OCI-LY1 (cell line): ENCODE measurements around the gene JUND.

Source experiments
- H2AFZ ChIP-seq: fragments of 200-600 bp; sonication (generic), shearing (Covaris generic); 2 replicates; pipeline ENCODE4 v1.6.0; 2014; ENCODE audit warnings: antibody characterized with exemption, mild to moderate bottlenecking, low read length
- H3F3A ChIP-seq: fragments of 200-600 bp; sonication (generic), shearing (Covaris generic); 2 replicates; pipeline ENCODE4 v1.6.0; 2014; ENCODE audit warnings: mild to moderate bottlenecking, antibody characterized with exemption, low read length, moderate library complexity; ENCODE audit not compliant: insufficient read depth
- H3K27ac ChIP-seq: fragments of 200-600 bp; sonication (generic); 2 replicates; pipeline ENCODE4 v1.5.1; 2014; ENCODE audit warnings: low read length, mixed run types, mild to moderate bottlenecking, low read depth; ENCODE audit not compliant: poor library complexity, severe bottlenecking
- H3K27me3 ChIP-seq: fragments of 200-600 bp; sonication (generic); 2 replicates; pipeline ENCODE4 v1.6.0; 2014; ENCODE audit warnings: antibody characterized with exemption, mild to moderate bottlenecking, low read length, moderate library complexity; ENCODE audit not compliant: insufficient read depth
- H3K36me3 ChIP-seq: fragments of 200-600 bp; sonication (generic); 2 replicates; pipeline ENCODE4 v1.6.1; 2014; ENCODE audit warnings: mild to moderate bottlenecking, antibody characterized with exemption, low read length, moderate library complexity, mixed read lengths; ENCODE audit not compliant: insufficient read depth
- H3K4me1 ChIP-seq: fragments of 200-600 bp; sonication (generic); 2 replicates; pipeline ENCODE4 v1.5.1; 2014; ENCODE audit warnings: mild to moderate bottlenecking, low read length, moderate library complexity; ENCODE audit not compliant: insufficient read depth, severe bottlenecking
- H3K4me2 ChIP-seq: fragments of 200-600 bp; sonication (generic), shearing (Covaris generic); 2 replicates; pipeline ENCODE4 v1.6.1; 2014; ENCODE audit warnings: low read length
- H3K4me3 ChIP-seq: fragments of 200-600 bp; sonication (generic); 2 replicates; pipeline ENCODE4 v1.5.1; 2014; ENCODE audit warnings: low read length, low read depth, mild to moderate bottlenecking, mixed read lengths; ENCODE audit not compliant: poor library complexity, severe bottlenecking
- H3K79me2 ChIP-seq: fragments of 200-600 bp; shearing (Covaris generic); 2 replicates; pipeline ENCODE4 v1.6.1; 2016; ENCODE audit warnings: mixed run types, low read length, mixed read lengths; ENCODE audit not compliant: insufficient read depth
- H3K9ac ChIP-seq: fragments of 200-600 bp; sonication (generic), shearing (Covaris generic); 2 replicates; pipeline ENCODE4 v1.6.1; 2014; ENCODE audit warnings: mild to moderate bottlenecking, low read length, mixed read lengths
- H3K9me2 ChIP-seq: fragments of 200-600 bp; sonication (generic), shearing (Covaris generic); 2 replicates; pipeline ENCODE4 v1.6.1; 2014; ENCODE audit warnings: low read depth, mild to moderate bottlenecking, low read length, mixed read lengths
- H3K9me3 ChIP-seq: fragments of 200-600 bp; shearing (Covaris generic); 2 replicates; pipeline ENCODE4 v1.6.1; 2014; ENCODE audit warnings: low read length, mixed read lengths
- H4K20me1 ChIP-seq: fragments of 200-600 bp; sonication (generic), shearing (Covaris generic); 2 replicates; pipeline ENCODE4 v1.6.0; 2016; ENCODE audit warnings: mild to moderate bottlenecking, low read length; ENCODE audit not compliant: insufficient read depth
- CTCF ChIP-seq: fragments of 200-600 bp; sonication (generic), shearing (Covaris generic); IDR thresholded peaks from 2 replicates; pipeline ENCODE4 v1.5.1; 2017; ENCODE audit warnings: mild to moderate bottlenecking, antibody characterized with exemption, low read length, moderate library complexity, mixed read lengths
- EZH2 ChIP-seq: fragments of 200-600 bp; sonication (generic), shearing (Covaris generic); IDR thresholded peaks from 2 replicates; pipeline ENCODE4 v1.8.0; 2017; ENCODE audit warnings: borderline replicate concordance, mixed run types, mild to moderate bottlenecking, antibody characterized with exemption, low read length, moderate library complexity, mixed read lengths

JUND gene

DNA sequence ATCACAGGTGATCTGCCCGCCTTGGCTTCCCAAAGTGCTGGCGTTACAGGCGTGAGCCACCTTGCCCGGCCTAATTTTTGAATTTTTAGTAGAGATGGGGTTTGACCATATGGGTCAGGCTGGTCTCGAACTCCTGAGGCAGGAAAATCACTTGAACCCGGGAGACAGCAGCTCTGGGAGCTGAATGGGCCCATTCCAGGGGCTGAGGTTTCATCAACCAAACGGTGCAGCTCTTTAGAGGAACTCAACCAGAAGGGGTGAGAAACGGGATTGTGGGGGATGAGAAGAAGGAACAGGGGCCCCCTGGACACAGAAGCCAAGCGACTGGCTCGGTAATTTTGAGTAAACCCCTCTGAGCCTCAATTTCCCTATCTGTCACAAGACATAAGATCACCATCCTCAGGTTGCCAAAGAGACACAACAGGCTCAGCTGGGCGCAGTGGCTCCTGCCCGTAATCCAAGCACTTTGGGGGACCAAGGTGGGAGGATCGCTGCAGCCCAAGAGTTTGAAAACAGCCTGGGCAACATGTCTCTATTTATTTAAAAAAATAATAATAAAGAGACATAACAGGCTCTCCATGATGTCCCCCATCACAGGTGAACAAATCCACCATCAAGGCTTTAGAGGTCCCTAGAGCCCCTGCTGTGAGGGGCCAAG is 7.7 kb downstream of the JUND start:
- Histone ChIP-seq H3K27me3 (no peaks in the 10 kb centered on the region), H4K20me1 (no peaks in the 10 kb centered on the region), H3K9me3 (no peaks in the 10 kb centered on the region), H3K9me2 (no peaks in the 10 kb centered on the region), H3K27ac (no peak overlapping the region), H3K9ac (no peak overlapping the region), H2AFZ (no peak overlapping the region), H3K79me2 (no peaks in the 10 kb centered on the region), H3K4me3 (no peak overlapping the region), H3K36me3 (peaks cover 2% of the 10 kb centered on the region; the same call in 1 of the 2 replicates), H3F3A (no peaks in the 10 kb centered on the region), H3K4me1 (peaks cover 5% of the 10 kb centered on the region), H3K4me2 (no peak overlapping the region)
- TF ChIP-seq CTCF: no peak
- no peak for TF ChIP-seq EZH2

DNA sequence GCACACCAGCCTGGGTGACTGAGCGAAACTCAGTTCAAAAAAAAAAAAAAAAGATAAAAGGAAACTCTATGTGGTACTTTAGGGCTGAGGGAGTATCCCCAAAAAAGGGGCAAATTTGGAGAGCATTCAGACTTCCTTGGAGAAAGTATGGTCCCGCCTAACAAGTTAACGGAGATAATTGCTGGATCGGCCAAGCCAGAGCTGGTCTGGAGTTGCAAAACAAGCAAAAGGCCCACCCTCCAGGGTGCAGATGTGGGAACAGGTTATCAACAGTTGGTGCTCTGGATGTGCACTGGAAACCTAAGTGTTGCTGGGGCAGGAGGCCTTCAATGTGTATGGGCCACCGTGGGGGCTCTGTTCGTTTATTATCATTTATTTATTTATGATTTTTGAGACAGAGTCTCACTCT is 10.0 kb downstream of the JUND start:
- no peaks in the 10 kb centered on the region for H3F3A ChIP-seq
- no peaks in the 10 kb centered on the region for H3K4me1 ChIP-seq
- no peaks in the 10 kb centered on the region for H3K9me3 ChIP-seq
- H3K4me3 ChIP-seq: no peak overlapping the region
- H3K79me2 ChIP-seq: no peaks in the 10 kb centered on the region
- no peak overlapping the region for H3K27ac ChIP-seq
- no peaks in the 10 kb centered on the region for H3K9me2 ChIP-seq
- H3K36me3 ChIP-seq: no peaks in the 10 kb centered on the region
- no peak overlapping the region for H3K9ac ChIP-seq
- no peaks in the 10 kb centered on the region for H4K20me1 ChIP-seq
- H3K27me3 ChIP-seq: no peaks in the 10 kb centered on the region; the same call in 1 of the 2 replicates
- TF ChIP-seq CTCF (no peak), EZH2 (no peak)
- no peak overlapping the region for H2AFZ ChIP-seq
- H3K4me2 ChIP-seq: no peak overlapping the region

- Histone ChIP-seq H3K4me3 (no peak overlapping the region), H3K4me1 (no peaks in the 10 kb centered on the region), H3K36me3 (no peaks in the 10 kb centered on the region), H3K27ac (no peak overlapping the region), H2AFZ (no peak overlapping the region), H3F3A (no peaks in the 10 kb centered on the region), H3K79me2 (no peaks in the 10 kb centered on the region), H4K20me1 (no peaks in the 10 kb centered on the region), H3K27me3 (no peaks in the 10 kb centered on the region; the same call in 1 of the 2 replicates), H3K9me3 (no peaks in the 10 kb centered on the region), H3K9ac (no peak overlapping the region), H3K9me2 (no peaks in the 10 kb centered on the region), H3K4me2 (no peak overlapping the region)
- TF ChIP-seq EZH2: no peak
- no peak for TF ChIP-seq CTCF
Observed at GRCh38 chr19:18270326-18270725, 11.1 kb downstream of the JUND start.
